ENCODE data around the gene ZP3.
"Not testable (repeated sequence)": the region's sequence is repeated elsewhere in the genome, so short reads cannot be mapped to it uniquely, and the experiment has no call there.

ZP3 gene

GRCh38 chr7:76465950-76466349 is 41.2 kb downstream of the ZP3 start:
- DNase-seq; H3K9me3 ChIP-seq (replicated peaks; ENCODE audit: insufficient read depth, low read length); H4K20me1 ChIP-seq (ENCODE audit: insufficient read depth, low read length); H3K9me2 ChIP-seq (replicated peaks; ENCODE audit: insufficient read depth, low read length); H2AFZ ChIP-seq (ENCODE audit: low read length); H3K27me3 ChIP-seq (replicated peaks; ENCODE audit: insufficient read depth, low read length); H3F3A ChIP-seq (ENCODE audit: insufficient read depth, low read length); H3K4me2 ChIP-seq (ENCODE audit: low read depth, low read length); H3K4me1 ChIP-seq (ENCODE audit: low read length); H3K36me3 ChIP-seq (replicated peaks; ENCODE audit: insufficient read depth, low read length); H3K4me3 ChIP-seq (ENCODE audit: low read length); H3K27ac ChIP-seq (ENCODE audit: low read length); H3K79me2 ChIP-seq (ENCODE audit: low read length); H3K9ac ChIP-seq (ENCODE audit: low read length): not testable (repeated sequence)

- not testable (repeated sequence) for H3K79me2 ChIP-seq (ENCODE audit: low read length); H3K27me3 ChIP-seq (replicated peaks; ENCODE audit: insufficient read depth, low read length); H3K27ac ChIP-seq (ENCODE audit: low read length); H3F3A ChIP-seq (ENCODE audit: insufficient read depth, low read length); H2AFZ ChIP-seq (ENCODE audit: low read length); DNase-seq; H3K4me1 ChIP-seq (ENCODE audit: low read length); H3K9me3 ChIP-seq (replicated peaks; ENCODE audit: insufficient read depth, low read length); H3K4me2 ChIP-seq (ENCODE audit: low read depth, low read length); H3K9ac ChIP-seq (ENCODE audit: low read length); H3K36me3 ChIP-seq (replicated peaks; ENCODE audit: insufficient read depth, low read length); H3K9me2 ChIP-seq (replicated peaks; ENCODE audit: insufficient read depth, low read length); H4K20me1 ChIP-seq (ENCODE audit: insufficient read depth, low read length); H3K4me3 ChIP-seq (ENCODE audit: low read length)
Measured at GRCh38 chr7:76467743-76468404, 43.1 kb downstream of the ZP3 start.

DNA sequence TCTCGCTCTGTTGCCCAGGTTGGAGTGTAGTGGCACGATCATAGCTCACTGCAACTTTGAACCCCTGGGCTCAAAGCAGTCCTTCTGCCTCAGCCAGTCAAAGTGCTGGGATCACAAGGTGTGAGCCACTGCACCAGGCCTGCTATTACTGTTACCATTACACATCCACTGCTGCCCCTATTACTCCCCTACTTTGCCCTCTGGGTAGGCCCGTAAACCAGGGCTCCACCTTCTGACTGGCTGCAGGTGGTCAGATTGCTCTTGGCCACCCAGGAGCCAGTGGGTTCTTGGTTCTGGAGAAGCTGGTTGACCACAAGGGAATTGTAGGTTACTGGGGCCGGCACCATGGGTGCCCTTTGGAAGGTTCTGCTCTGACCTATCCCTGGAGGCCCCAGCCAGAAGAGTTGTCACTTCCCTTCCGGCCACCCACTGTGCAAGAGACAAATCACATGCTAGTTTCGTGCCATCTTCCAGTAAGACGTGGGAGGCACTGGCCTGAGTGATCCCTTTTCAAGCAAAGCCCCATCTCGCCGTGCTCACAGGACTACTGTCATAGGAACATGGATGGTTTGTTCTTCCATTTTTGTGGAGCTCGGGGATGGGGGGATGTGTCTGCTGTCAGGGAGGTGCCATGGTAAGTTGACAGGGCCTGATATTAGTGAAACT is 46.9 kb downstream of the ZP3 start:
- H3F3A ChIP-seq (ENCODE audit: insufficient read depth, low read length); H4K20me1 ChIP-seq (ENCODE audit: insufficient read depth, low read length); H2AFZ ChIP-seq (ENCODE audit: low read length); H3K4me1 ChIP-seq (ENCODE audit: low read length); H3K9ac ChIP-seq (ENCODE audit: low read length); H3K9me3 ChIP-seq (replicated peaks; ENCODE audit: insufficient read depth, low read length); H3K27me3 ChIP-seq (replicated peaks; ENCODE audit: insufficient read depth, low read length); H3K4me2 ChIP-seq (ENCODE audit: low read depth, low read length); DNase-seq; H3K79me2 ChIP-seq (ENCODE audit: low read length); H3K27ac ChIP-seq (ENCODE audit: low read length); H3K36me3 ChIP-seq (replicated peaks; ENCODE audit: insufficient read depth, low read length); H3K4me3 ChIP-seq (ENCODE audit: low read length); H3K9me2 ChIP-seq (replicated peaks; ENCODE audit: insufficient read depth, low read length): not testable (repeated sequence)

DNA sequence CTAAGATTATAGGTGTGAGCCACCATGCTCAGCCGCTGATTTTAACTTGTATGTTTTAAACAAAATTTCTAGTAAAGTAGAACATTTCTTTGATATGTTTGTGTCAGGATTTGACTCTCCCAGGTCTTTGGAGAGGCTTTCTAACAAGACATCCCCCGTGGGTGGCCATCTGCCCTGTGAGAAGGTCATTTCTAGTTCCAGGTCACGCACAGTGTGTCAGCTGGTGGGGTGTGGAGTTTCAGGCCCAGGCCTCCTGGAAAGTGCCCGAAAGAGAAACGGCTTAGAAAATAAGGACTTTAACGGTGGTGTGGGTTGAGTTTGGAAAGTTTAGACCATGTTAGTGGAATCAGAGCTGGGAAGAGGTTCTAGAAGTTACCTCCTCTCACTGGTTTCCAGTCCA is 48.3 kb downstream of the ZP3 start:
- H3K4me1 ChIP-seq (ENCODE audit: low read length); H3K4me2 ChIP-seq (ENCODE audit: low read depth, low read length); DNase-seq; H3K79me2 ChIP-seq (ENCODE audit: low read length); H4K20me1 ChIP-seq (ENCODE audit: insufficient read depth, low read length); H3K4me3 ChIP-seq (ENCODE audit: low read length); H3K9me3 ChIP-seq (replicated peaks; ENCODE audit: insufficient read depth, low read length); H3F3A ChIP-seq (ENCODE audit: insufficient read depth, low read length); H3K9ac ChIP-seq (ENCODE audit: low read length); H2AFZ ChIP-seq (ENCODE audit: low read length); H3K9me2 ChIP-seq (replicated peaks; ENCODE audit: insufficient read depth, low read length); H3K36me3 ChIP-seq (replicated peaks; ENCODE audit: insufficient read depth, low read length); H3K27me3 ChIP-seq (replicated peaks; ENCODE audit: insufficient read depth, low read length); H3K27ac ChIP-seq (ENCODE audit: low read length): not testable (repeated sequence)

- H3K36me3 ChIP-seq (replicated peaks; ENCODE audit: insufficient read depth, low read length); H3K27ac ChIP-seq (ENCODE audit: low read length); DNase-seq; H3K79me2 ChIP-seq (ENCODE audit: low read length); H3K9ac ChIP-seq (ENCODE audit: low read length); H3K4me2 ChIP-seq (ENCODE audit: low read depth, low read length); H3K4me3 ChIP-seq (ENCODE audit: low read length); H2AFZ ChIP-seq (ENCODE audit: low read length); H3K9me2 ChIP-seq (replicated peaks; ENCODE audit: insufficient read depth, low read length); H3F3A ChIP-seq (ENCODE audit: insufficient read depth, low read length); H3K9me3 ChIP-seq (replicated peaks; ENCODE audit: insufficient read depth, low read length); H3K4me1 ChIP-seq (ENCODE audit: low read length); H3K27me3 ChIP-seq (replicated peaks; ENCODE audit: insufficient read depth, low read length); H4K20me1 ChIP-seq (ENCODE audit: insufficient read depth, low read length): not testable (repeated sequence)
Measured at GRCh38 chr7:76476280-76476679, 51.5 kb downstream of the ZP3 start.

GRCh38 chr7:76476742-76477474 is 52.2 kb downstream of the ZP3 start:
- not testable (repeated sequence) for H3K27me3 ChIP-seq (replicated peaks; ENCODE audit: insufficient read depth, low read length); H3K4me2 ChIP-seq (ENCODE audit: low read depth, low read length); H4K20me1 ChIP-seq (ENCODE audit: insufficient read depth, low read length); H3K27ac ChIP-seq (ENCODE audit: low read length); H3K36me3 ChIP-seq (replicated peaks; ENCODE audit: insufficient read depth, low read length); DNase-seq; H3K9me3 ChIP-seq (replicated peaks; ENCODE audit: insufficient read depth, low read length); H3K4me3 ChIP-seq (ENCODE audit: low read length); H3K79me2 ChIP-seq (ENCODE audit: low read length); H3K9me2 ChIP-seq (replicated peaks; ENCODE audit: insufficient read depth, low read length); H3K9ac ChIP-seq (ENCODE audit: low read length); H2AFZ ChIP-seq (ENCODE audit: low read length); H3K4me1 ChIP-seq (ENCODE audit: low read length); H3F3A ChIP-seq (ENCODE audit: insufficient read depth, low read length)

GRCh38 chr7:76479628-76480027 is 54.9 kb downstream of the ZP3 start:
- H4K20me1 ChIP-seq (ENCODE audit: insufficient read depth, low read length); H3K27me3 ChIP-seq (replicated peaks; ENCODE audit: insufficient read depth, low read length); H3K9ac ChIP-seq (ENCODE audit: low read length); DNase-seq; H3K4me3 ChIP-seq (ENCODE audit: low read length); H3K9me2 ChIP-seq (replicated peaks; ENCODE audit: insufficient read depth, low read length); H3K79me2 ChIP-seq (ENCODE audit: low read length); H3K36me3 ChIP-seq (replicated peaks; ENCODE audit: insufficient read depth, low read length); H3K27ac ChIP-seq (ENCODE audit: low read length); H3K4me1 ChIP-seq (ENCODE audit: low read length); H3K9me3 ChIP-seq (replicated peaks; ENCODE audit: insufficient read depth, low read length); H2AFZ ChIP-seq (ENCODE audit: low read length); H3K4me2 ChIP-seq (ENCODE audit: low read depth, low read length); H3F3A ChIP-seq (ENCODE audit: insufficient read depth, low read length): not testable (repeated sequence)

All from MM.1S (cell line).